ENCODE data around the gene TNFRSF1B. TPM values are rescaled to one million over a fixed set of nuclear protein-coding genes. Genes with fewer than 3 reads are reported as not detected.
A peak's percentile ranks its signal among the peaks of the same experiment; 100 is the strongest.

Gene TNFRSF1B
- total and polyA plus RNA-seq, 9 of the 15 experiments (the other 6 are each of a cell fraction or from before 2014, with no cell fraction given): 8.8 to 91.3 (median 36.0) TPM

DNA sequence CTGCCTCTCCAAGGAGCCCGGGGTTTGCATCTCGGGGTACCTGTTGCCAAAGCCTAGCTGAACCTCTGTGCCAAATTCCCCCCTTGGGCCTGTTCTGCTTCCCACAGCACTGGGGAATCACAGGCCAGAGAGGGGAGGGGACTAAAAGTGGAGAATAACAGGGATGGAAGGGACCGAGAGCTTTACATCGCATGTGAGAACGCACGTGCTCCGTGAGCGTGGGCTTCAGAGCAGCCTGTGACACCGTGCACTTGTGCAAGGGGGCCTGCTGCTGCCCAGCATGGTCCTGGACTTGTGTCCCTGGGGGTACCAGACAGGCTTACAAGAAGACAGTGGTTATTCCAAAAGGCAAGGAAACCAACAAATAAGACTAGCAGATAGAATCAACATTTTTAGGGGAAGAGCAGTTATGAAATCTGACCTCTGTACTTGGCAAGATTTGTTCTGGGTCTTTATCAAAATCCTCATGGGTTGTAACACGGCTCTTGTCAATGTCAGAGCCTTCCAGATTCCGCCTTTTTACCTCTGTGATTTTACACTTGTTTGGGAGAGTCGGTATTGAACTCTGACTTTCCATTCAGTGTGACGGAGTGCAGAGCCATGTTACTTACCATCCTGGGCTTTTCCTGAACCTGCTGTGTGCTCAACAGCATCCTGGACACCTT lies 36.2 kb upstream of the TNFRSF1B start:
- CTCF ChIA-PET (ENCODE audit: low intra/inter-chr PET ratio): interaction anchor here (1.1 kb wide), 1 partner anchor 77 kb away, joined by 3 read pairs; no protein-coding TSS in a partner anchor
- Histone ChIP-seq H2AFZ (ENCODE audit: low read depth, low read length) (no peak overlapping the region), H3K4me3 (no peak overlapping the region), H3K36me3 (ENCODE audit: control insufficient read depth, insufficient read depth, low read length) (peaks cover 33% of the 10 kb centered on the region; the same call in 2 of the 3 replicates), H3K9me3 (replicated peaks; ENCODE audit: control insufficient read depth, insufficient read depth, low read depth, low read length) (no peaks in the 10 kb centered on the region), H4K20me1 (replicated peaks; ENCODE audit: control insufficient read depth, insufficient read depth, low read length) (no peaks in the 10 kb centered on the region), H3K4me2 (ENCODE audit: insufficient read depth, low read length) (no peak overlapping the region), H3K9ac (ENCODE audit: insufficient read depth in 1 of 2, low read depth in 2 of 2, low read length in 2 of 2) (no peak overlapping the region), H3K9me1 (ENCODE audit: control insufficient read depth, insufficient read depth, low read length) (no peaks in the 10 kb centered on the region), H3K79me2 (ENCODE audit: control insufficient read depth, insufficient read depth, low read length) (no peaks in the 10 kb centered on the region), H3K4me1 (replicated peaks in 1 of 2; ENCODE audit: control insufficient read depth in 2 of 2, insufficient read depth in 2 of 2, low read length in 2 of 2) (peaks cover under 1 to 10% of the 10 kb centered on the region in 2 experiments; a peak in 4 of 5 replicates), H3K27me3 (ENCODE audit: control insufficient read depth in 2 of 2, insufficient read depth in 2 of 2, low read length in 2 of 2) (no peaks in the 10 kb centered on the region), H3K27ac (ENCODE audit: extremely low read depth, low read depth, low read length) (no peak overlapping the region)
- FAIRE-seq (no peak), DNase-seq (ENCODE audit: extremely low read depth in 1 of 4, low spot score in 3 of 4) (no peak), ATAC-seq (no peak)
- POLR2A ChIA-PET: interaction anchor here (0.8 kb wide), 1 partner anchor 222 kb away, joined by 3 read pairs; no protein-coding TSS in a partner anchor
- 56% methylated on average over 13 of the region's 13 CpGs for WGBS (ENCODE audit: insufficient coverage, low coverage, missing lambda C conversion rate)
- TF ChIP-seq KDM1A (IDR thresholded peaks at IDR 0.05) (peak; percentile 40 to 47), KDM2B (CRISPR knock-in tag; IDR thresholded peaks at IDR 0.05) (no peak)
- intact Hi-C loops (cut with micrococcal nuclease) (no loop called here), in situ Hi-C loops (cut with MboI) (no loop called here)
- no TSS peak for BruUV-seq (replicated peaks)

- ChIA-PET POLR2A (interaction anchor here (0.6 kb wide), 1 partner anchor 559 kb away, joined by 3 read pairs; no protein-coding TSS in a partner anchor), CTCF (ENCODE audit: low intra/inter-chr PET ratio) (no interaction called here)
- FAIRE-seq (no peak), ATAC-seq (no peak), DNase-seq (ENCODE audit: extremely low read depth in 1 of 4, low spot score in 3 of 4) (no peak)
- H3K9ac ChIP-seq (ENCODE audit: insufficient read depth in 1 of 2, low read depth in 2 of 2, low read length in 2 of 2): no peak overlapping the region
- H3K9me1 ChIP-seq (ENCODE audit: control insufficient read depth, insufficient read depth, low read length): no peaks in the 10 kb centered on the region
- intact Hi-C loops (cut with micrococcal nuclease): no loop called here
- WGBS (ENCODE audit: insufficient coverage, low coverage, missing lambda C conversion rate): 62% methylated on average over 8 of the region's 8 CpGs
- H4K20me1 ChIP-seq (replicated peaks; ENCODE audit: control insufficient read depth, insufficient read depth, low read length): no peaks in the 10 kb centered on the region
- no peak for TF ChIP-seq PTTG1 (tag; IDR thresholded peaks at IDR 0.05; ENCODE audit: low read depth)
- TF ChIP-seq, protein P1, sequence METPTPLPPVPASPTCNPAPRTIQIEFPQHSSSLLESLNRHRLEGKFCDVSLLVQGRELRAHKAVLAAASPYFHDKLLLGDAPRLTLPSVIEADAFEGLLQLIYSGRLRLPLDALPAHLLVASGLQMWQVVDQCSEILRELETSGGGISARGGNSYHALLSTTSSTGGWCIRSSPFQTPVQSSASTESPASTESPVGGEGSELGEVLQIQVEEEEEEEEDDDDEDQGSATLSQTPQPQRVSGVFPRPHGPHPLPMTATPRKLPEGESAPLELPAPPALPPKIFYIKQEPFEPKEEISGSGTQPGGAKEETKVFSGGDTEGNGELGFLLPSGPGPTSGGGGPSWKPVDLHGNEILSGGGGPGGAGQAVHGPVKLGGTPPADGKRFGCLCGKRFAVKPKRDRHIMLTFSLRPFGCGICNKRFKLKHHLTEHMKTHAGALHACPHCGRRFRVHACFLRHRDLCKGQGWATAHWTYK (CRISPR knock-in tag; IDR thresholded peaks at IDR 0.05): no peak
- no peak for TF ChIP-seq NFIX (CRISPR knock-in tag; IDR thresholded peaks at IDR 0.05; ENCODE audit: low read depth)
- no peak overlapping the region for H3K4me2 ChIP-seq (ENCODE audit: insufficient read depth, low read length)
- no peaks in the 10 kb centered on the region for H3K79me2 ChIP-seq (ENCODE audit: control insufficient read depth, insufficient read depth, low read length)
- peaks cover 18% of the 10 kb centered on the region; the same call in 1 of the 3 replicates for H3K36me3 ChIP-seq (ENCODE audit: control insufficient read depth, insufficient read depth, low read length)
- BruUV-seq (replicated peaks): TSS peak; percentile 34
- in situ Hi-C loops (cut with MboI): no loop called here
- no peaks in the 10 kb centered on the region for H3K27me3 ChIP-seq (ENCODE audit: control insufficient read depth in 2 of 2, insufficient read depth in 2 of 2, low read length in 2 of 2)
- no peak overlapping the region for H3K4me3 ChIP-seq
- no peak overlapping the region for H3K27ac ChIP-seq (ENCODE audit: extremely low read depth, low read depth, low read length)
- H2AFZ ChIP-seq (ENCODE audit: low read depth, low read length): no peak overlapping the region
- no peaks in the 10 kb centered on the region for H3K9me3 ChIP-seq (replicated peaks; ENCODE audit: control insufficient read depth, insufficient read depth, low read depth, low read length)
- H3K4me1 ChIP-seq (replicated peaks in 1 of 2; ENCODE audit: control insufficient read depth in 2 of 2, insufficient read depth in 2 of 2, low read length in 2 of 2): peaks cover 0 to 6% of the 10 kb centered on the region in 2 experiments; a peak in 1 of 5 replicates
Measured at GRCh38 chr1:12132078-12132477, 34.7 kb upstream of the TNFRSF1B start.
